Measurements from ENCODE around the gene KIF23. TPM values are rescaled to one million over a fixed set of nuclear protein-coding genes. Genes with fewer than 3 reads are reported as not detected.

The KIF23 gene
- total RNA-seq, result 1.8 TPM

- Histone ChIP-seq H3K27me3 (no peaks in the 10 kb centered on the region), H3K4me3 (peak within 1 kb of the TSS; percentile 91 to 97), H3K27ac (peak within 1 kb of the TSS; percentile 79 to 97), H3K9me3 (no peaks in the 10 kb centered on the region), H3K4me1 (peaks cover 0 to 22% of the 10 kb centered on the region in 2 donors), H3K36me3 (no peaks in the 10 kb centered on the region)
- TF ChIP-seq, protein P1, sequence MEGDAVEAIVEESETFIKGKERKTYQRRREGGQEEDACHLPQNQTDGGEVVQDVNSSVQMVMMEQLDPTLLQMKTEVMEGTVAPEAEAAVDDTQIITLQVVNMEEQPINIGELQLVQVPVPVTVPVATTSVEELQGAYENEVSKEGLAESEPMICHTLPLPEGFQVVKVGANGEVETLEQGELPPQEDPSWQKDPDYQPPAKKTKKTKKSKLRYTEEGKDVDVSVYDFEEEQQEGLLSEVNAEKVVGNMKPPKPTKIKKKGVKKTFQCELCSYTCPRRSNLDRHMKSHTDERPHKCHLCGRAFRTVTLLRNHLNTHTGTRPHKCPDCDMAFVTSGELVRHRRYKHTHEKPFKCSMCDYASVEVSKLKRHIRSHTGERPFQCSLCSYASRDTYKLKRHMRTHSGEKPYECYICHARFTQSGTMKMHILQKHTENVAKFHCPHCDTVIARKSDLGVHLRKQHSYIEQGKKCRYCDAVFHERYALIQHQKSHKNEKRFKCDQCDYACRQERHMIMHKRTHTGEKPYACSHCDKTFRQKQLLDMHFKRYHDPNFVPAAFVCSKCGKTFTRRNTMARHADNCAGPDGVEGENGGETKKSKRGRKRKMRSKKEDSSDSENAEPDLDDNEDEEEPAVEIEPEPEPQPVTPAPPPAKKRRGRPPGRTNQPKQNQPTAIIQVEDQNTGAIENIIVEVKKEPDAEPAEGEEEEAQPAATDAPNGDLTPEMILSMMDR (IDR thresholded peaks at IDR 0.05), result no peak
- DNase-seq (ENCODE audit: low spot score in 2 of 2), result peak; percentile 49 to 92
- intact Hi-C loops (cut with DNase I), result loop anchor here (1.0 to 2.0 kb wide), 3 partner anchors 38 to 253 kb away; partner anchors contain the start of genes GLCE and RPLP1
Measured at GRCh38 chr15:69413822-69414700, at the start of gene KIF23. Gene KIF23 (plus strand): TSS chr15:69414349. CDS start chr15:69414466, 117 bp downstream.

DNA sequence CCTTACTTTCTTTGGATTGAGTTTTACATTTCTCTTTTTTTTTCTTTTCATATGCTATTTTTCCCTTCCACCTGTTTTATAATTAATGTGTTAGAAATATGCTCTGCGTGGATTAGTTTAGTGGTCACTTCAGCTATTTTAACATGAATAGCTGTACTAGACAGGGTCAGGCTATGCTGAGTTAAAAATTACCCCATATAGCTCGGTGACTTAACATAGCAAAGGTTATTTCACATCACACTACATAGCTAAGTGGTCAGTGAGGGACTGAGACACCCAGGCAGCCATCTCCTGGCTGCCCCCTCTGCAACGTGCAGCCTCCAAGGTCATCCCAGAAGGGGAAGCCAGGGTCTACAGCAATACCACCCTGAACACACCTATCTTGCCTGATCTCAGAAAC, 46.9 kb upstream of the KIF23 start:
- Histone ChIP-seq H3K4me1 (no peaks in the 10 kb centered on the region), H3K27me3 (no peaks in the 10 kb centered on the region), H3K36me3 (no peaks in the 10 kb centered on the region), H3K9me3 (no peaks in the 10 kb centered on the region), H3K27ac (no peak overlapping the region), H3K4me3 (no peak overlapping the region)
- TF ChIP-seq, protein P1 (IDR thresholded peaks at IDR 0.05), result no peak
- DNase-seq (ENCODE audit: low spot score in 2 of 2), result no peak
- intact Hi-C loops (cut with DNase I), result no loop called here

GRCh38 chr15:69369631-69370030, 44.5 kb upstream of the KIF23 start:
- Histone ChIP-seq H3K9me3 (no peaks in the 10 kb centered on the region), H3K27me3 (no peaks in the 10 kb centered on the region), H3K4me1 (no peaks in the 10 kb centered on the region), H3K36me3 (no peaks in the 10 kb centered on the region), H3K4me3 (no peak overlapping the region), H3K27ac (no peak overlapping the region)
- intact Hi-C loops (cut with DNase I), result no loop called here
- no peak for DNase-seq (ENCODE audit: low spot score in 2 of 2)
- TF ChIP-seq, protein P1 (IDR thresholded peaks at IDR 0.05), result no peak

DNA sequence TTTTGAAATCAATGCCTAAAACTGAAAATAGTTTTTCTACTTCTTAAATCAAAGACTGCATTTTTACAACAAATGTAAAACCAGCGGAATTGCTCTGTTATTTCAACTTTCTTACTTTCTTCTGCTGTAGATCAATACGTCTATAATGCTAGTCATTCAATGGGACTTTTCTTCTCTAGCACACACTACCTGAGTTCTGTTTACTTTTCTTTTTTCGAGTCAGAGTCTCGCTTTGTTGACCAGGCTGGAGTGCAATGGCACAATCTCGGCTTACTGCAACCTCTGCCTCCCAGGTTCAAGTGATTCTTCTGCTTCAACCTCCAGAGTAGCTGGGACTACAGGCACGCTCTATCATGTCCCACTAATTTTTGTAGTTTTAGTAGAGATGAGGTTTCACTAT, 40.7 kb upstream of the KIF23 start:
- TF ChIP-seq, protein P1 (IDR thresholded peaks at IDR 0.05), result no peak
- Histone ChIP-seq H3K4me1 (no peaks in the 10 kb centered on the region), H3K27ac (no peak overlapping the region), H3K9me3 (no peaks in the 10 kb centered on the region), H3K36me3 (no peaks in the 10 kb centered on the region), H3K4me3 (no peak overlapping the region), H3K27me3 (no peaks in the 10 kb centered on the region)
- intact Hi-C loops (cut with DNase I), result no loop called here
- DNase-seq (ENCODE audit: low spot score in 2 of 2), result peak in 1 of 2 donors; percentile 2

GRCh38 chr15:69375151-69375790, 38.9 kb upstream of the KIF23 start:
- Histone ChIP-seq H3K9me3 (no peaks in the 10 kb centered on the region), H3K27ac (no peak overlapping the region), H3K4me1 (no peaks in the 10 kb centered on the region), H3K36me3 (no peaks in the 10 kb centered on the region), H3K4me3 (no peak overlapping the region), H3K27me3 (no peaks in the 10 kb centered on the region)
- TF ChIP-seq, protein P1 (IDR thresholded peaks at IDR 0.05), result no peak
- intact Hi-C loops (cut with DNase I), result no loop called here
- DNase-seq (ENCODE audit: low spot score in 2 of 2), result no peak

Data from ascending aorta (tissue), 2 donors.